HEK293 (cell line): ENCODE measurements around the gene SFT2D1.

ENCODE experiments used
- CTCF ChIA-PET: fragments of 350-600 bp; formaldehyde crosslinking; extraction: SDS; loops from one replicate; lab custom pipeline; 2021; ENCODE audit warnings: antibody characterized with exemption; lab: Yijun Ruan, JAX
- POLR2A ChIA-PET: fragments of 300-600 bp; formaldehyde crosslinking; extraction: SDS; loops from one replicate; lab custom pipeline; 2020; ENCODE audit warnings: antibody characterized with exemption, inconsistent platforms; lab: Yijun Ruan, JAX
- H3K27ac ChIP-seq: fragments of 200-500 bp; sonication (Bioruptor generic); 2 replicates; pipeline ENCODE4 v1.5.1; 2014; ENCODE audit warnings: low read depth, low read length, control low read depth, inconsistent platforms; ENCODE audit errors: extremely low read depth
- H3K36me3 ChIP-seq, 2 experiments: fragments of 200-500 bp in 1 of 2; sonication (Bioruptor generic) in 1 of 2; 1 replicate in 1 of 2; 2 replicates in 1 of 2; pipeline ENCODE4 v1.5.1; 2014 to 2017; ENCODE audit warnings: inconsistent platforms in 2 of 2, low read length in 2 of 2; ENCODE audit not compliant: control insufficient read depth in 2 of 2, insufficient read depth in 1 of 2
- H3K4me1 ChIP-seq: fragments of 200-500 bp; sonication (Bioruptor generic); 2 replicates; pipeline ENCODE4 v1.5.1; 2014; ENCODE audit warnings: mild to moderate bottlenecking, low read length, inconsistent platforms; ENCODE audit not compliant: control insufficient read depth, insufficient read depth
- H3K4me3 ChIP-seq: 2 replicates; pipeline ENCODE4 v1.5.1; 2011; ENCODE audit warnings: low read depth, mild to moderate bottlenecking, control low read depth, low read length, moderate library complexity
- H3K9me3 ChIP-seq: fragments of 200-500 bp; sonication (Bioruptor generic); 2 replicates; pipeline ENCODE4 v1.5.1; 2014; ENCODE audit warnings: low read depth, low read length, inconsistent platforms; ENCODE audit not compliant: control insufficient read depth, insufficient read depth
- GLIS1 ChIP-seq: fragments of 450-650 bp; formaldehyde crosslinking; IDR thresholded peaks from 2 replicates; pipeline ENCODE4 v1.5.1; 2016; ENCODE audit warnings: missing biosample characterization, missing genetic modification characterization
- MZF1 ChIP-seq: fragments of 450-650 bp; formaldehyde crosslinking; IDR thresholded peaks from 2 replicates; pipeline ENCODE4 v1.5.1; 2017; ENCODE audit warnings: missing biosample characterization, missing genetic modification characterization, borderline replicate concordance
- SP3 ChIP-seq: fragments of 450-650 bp; formaldehyde crosslinking; IDR thresholded peaks from 2 replicates; pipeline ENCODE4 v1.5.1; 2016; ENCODE audit warnings: missing biosample characterization, missing genetic modification characterization
- ZBTB1 ChIP-seq: fragments of 450-650 bp; formaldehyde crosslinking; IDR thresholded peaks from 2 replicates; pipeline ENCODE4 v1.5.1; 2016; ENCODE audit warnings: missing biosample characterization, missing genetic modification characterization
- ZFHX2 ChIP-seq: fragments of 450-650 bp; formaldehyde crosslinking; conservative IDR thresholded peaks from 2 replicates; pipeline ENCODE4 v1.5.1; 2016; ENCODE audit warnings: missing biosample characterization, missing genetic modification characterization
- ZNF16 ChIP-seq: fragments of 450-650 bp; formaldehyde crosslinking; IDR thresholded peaks from 2 replicates; pipeline ENCODE4 v1.5.1; 2016; ENCODE audit warnings: low read depth, missing biosample characterization, missing genetic modification characterization
- ZNF169 ChIP-seq: fragments of 450-650 bp; formaldehyde crosslinking; IDR thresholded peaks from 2 replicates; pipeline ENCODE4 v1.5.1; 2016; ENCODE audit warnings: missing biosample characterization, missing genetic modification characterization
- ZNF211 ChIP-seq: fragments of 450-650 bp; formaldehyde crosslinking; IDR thresholded peaks from 2 replicates; pipeline ENCODE4 v1.5.1; 2016; ENCODE audit warnings: low read depth, missing biosample characterization, missing genetic modification characterization
- ZNF24 ChIP-seq: fragments of 450-650 bp; formaldehyde crosslinking; IDR thresholded peaks from 2 replicates; pipeline ENCODE4 v1.5.1; 2016; ENCODE audit warnings: missing biosample characterization, missing genetic modification characterization
- ZNF266 ChIP-seq: fragments of 450-650 bp; formaldehyde crosslinking; IDR thresholded peaks from 2 replicates; pipeline ENCODE4 v1.5.1; 2016; ENCODE audit warnings: missing biosample characterization, missing genetic modification characterization, low read depth
- ZNF292 ChIP-seq: fragments of 450-650 bp; formaldehyde crosslinking; IDR thresholded peaks from 2 replicates; pipeline ENCODE4 v1.5.1; 2016; ENCODE audit warnings: low read depth, missing biosample characterization, missing genetic modification characterization, borderline replicate concordance
- ZNF324 ChIP-seq: fragments of 450-650 bp; formaldehyde crosslinking; IDR thresholded peaks from 2 replicates; pipeline ENCODE4 v1.5.1; 2016; ENCODE audit warnings: missing biosample characterization, missing genetic modification characterization
- ZNF335 ChIP-seq: fragments of 450-650 bp; formaldehyde crosslinking; conservative IDR thresholded peaks from 2 replicates; pipeline ENCODE4 v1.5.1; 2016; ENCODE audit warnings: missing biosample characterization, missing genetic modification characterization
- ZNF416 ChIP-seq: fragments of 450-650 bp; formaldehyde crosslinking; IDR thresholded peaks from 2 replicates; pipeline ENCODE4 v1.5.1; 2016; ENCODE audit warnings: missing biosample characterization, missing genetic modification characterization
- ZNF423 ChIP-seq: fragments of 450-650 bp; formaldehyde crosslinking; IDR thresholded peaks from 2 replicates; pipeline ENCODE4 v1.5.1; 2016; ENCODE audit warnings: missing biosample characterization, missing genetic modification characterization
- ZNF561 ChIP-seq: fragments of 450-650 bp; IDR thresholded peaks from 2 replicates; pipeline ENCODE4 v1.5.1; 2018; ENCODE audit warnings: missing biosample characterization, missing genetic modification characterization, borderline replicate concordance
- ZNF623 ChIP-seq: fragments of 450-650 bp; formaldehyde crosslinking; IDR thresholded peaks from 2 replicates; pipeline ENCODE4 v1.5.1; 2016; ENCODE audit warnings: missing biosample characterization, missing genetic modification characterization
- ZNF664 ChIP-seq: fragments of 450-650 bp; formaldehyde crosslinking; IDR thresholded peaks from 2 replicates; pipeline ENCODE4 v1.5.1; 2016; ENCODE audit warnings: missing biosample characterization, missing genetic modification characterization
- ZNF707 ChIP-seq: fragments of 450-650 bp; formaldehyde crosslinking; IDR thresholded peaks from 2 replicates; pipeline ENCODE4 v1.5.1; 2016; ENCODE audit warnings: missing biosample characterization, missing genetic modification characterization
- ZNF747 ChIP-seq: fragments of 450-650 bp; formaldehyde crosslinking; IDR thresholded peaks from 2 replicates; pipeline ENCODE4 v1.5.1; 2016; ENCODE audit warnings: missing biosample characterization, missing genetic modification characterization
- ZSCAN16 ChIP-seq: fragments of 450-650 bp; formaldehyde crosslinking; IDR thresholded peaks from 2 replicates; pipeline ENCODE4 v1.5.1; 2016; ENCODE audit warnings: missing biosample characterization, missing genetic modification characterization
- ZXDB ChIP-seq: fragments of 450-650 bp; formaldehyde crosslinking; IDR thresholded peaks from 2 replicates; pipeline ENCODE4 v1.5.1; 2016; ENCODE audit warnings: missing biosample characterization, missing genetic modification characterization

The SFT2D1 gene

GRCh38 chr6:166308769-166309589 is 33.4 kb downstream of the SFT2D1 start:
- CTCF ChIA-PET: interaction anchor here (1.9 kb wide), 1 partner anchor 92 kb away, joined by 7 read pairs; no protein-coding TSS in a partner anchor
- TF ChIP-seq GLIS1 (tag by site-specific recombination): no peak
- no peak for TF ChIP-seq ZNF292 (tag by site-specific recombination)
- no peak for TF ChIP-seq ZSCAN16 (tag by site-specific recombination)
- no peak for TF ChIP-seq MZF1 (tag by site-specific recombination)
- TF ChIP-seq ZNF169 (tag by site-specific recombination): no peak
- no peak for TF ChIP-seq ZNF707
- no peak for TF ChIP-seq ZNF423 (tag by site-specific recombination)
- TF ChIP-seq ZNF416 (tag by site-specific recombination): no peak
- no peak for TF ChIP-seq ZNF664
- no peak for TF ChIP-seq ZNF16
- no peak for TF ChIP-seq ZXDB
- TF ChIP-seq ZNF623 (tag by site-specific recombination): no peak
- TF ChIP-seq ZNF266 (tag by site-specific recombination): no peak
- no peak for TF ChIP-seq ZBTB1
- TF ChIP-seq ZNF324 (tag by site-specific recombination): no peak
- TF ChIP-seq ZNF747 (tag by site-specific recombination): no peak
- TF ChIP-seq ZFHX2: no peak
- POLR2A ChIA-PET: no interaction called here
- Histone ChIP-seq H3K4me3 (no peak overlapping the region), H3K36me3 (no peaks in the 10 kb centered on the region), H3K9me3 (no peaks in the 10 kb centered on the region), H3K27ac (no peak overlapping the region), H3K4me1 (no peaks in the 10 kb centered on the region)

GRCh38 chr6:166308033-166308768 is 34.1 kb downstream of the SFT2D1 start, which contains the start of gene PRR18:
PRR18 (minus strand) TSS chr6:166308392; CDS start chr6:166308142, 250 bp downstream.
- no peaks in the 10 kb centered on the region for H3K4me1 ChIP-seq
- TF ChIP-seq ZNF561 (tag by site-specific recombination): no peak
- no peak for TF ChIP-seq ZNF211 (tag by site-specific recombination)
- no peak for TF ChIP-seq SP3 (tag by site-specific recombination)
- no peak for TF ChIP-seq ZNF335 (tag by site-specific recombination)
- TF ChIP-seq ZNF24 (tag by site-specific recombination): no peak
- TF ChIP-seq, all 188 proteins: peak for 0
- ChIA-PET POLR2A (no interaction called here), CTCF (interaction anchor here (1.9 kb wide), 1 partner anchor 93 kb away, joined by 7 read pairs; no protein-coding TSS in a partner anchor)
- Histone ChIP-seq H3K9me3 (no peaks in the 10 kb centered on the region), H3K36me3 (no peaks in the 10 kb centered on the region), H3K4me3 (no peak within 1 kb of the TSS), H3K27ac (no peak within 1 kb of the TSS)
